Stimulated activated CD8-positive, alpha-beta memory T cell treated with anti-CD3 and anti-CD28 coated beads, Interleukin-7, amount 100 ng/mL, for 1 hour (primary cell): ENCODE results near the gene SGCB.

Source experiments
- DNase-seq, 2 donors: peaks; one replicate each; pipeline ENCODE4 v3.0.0-alpha.2; 2020; ENCODE audit warnings: low read depth in 2 of 2

Gene SGCB

DNA sequence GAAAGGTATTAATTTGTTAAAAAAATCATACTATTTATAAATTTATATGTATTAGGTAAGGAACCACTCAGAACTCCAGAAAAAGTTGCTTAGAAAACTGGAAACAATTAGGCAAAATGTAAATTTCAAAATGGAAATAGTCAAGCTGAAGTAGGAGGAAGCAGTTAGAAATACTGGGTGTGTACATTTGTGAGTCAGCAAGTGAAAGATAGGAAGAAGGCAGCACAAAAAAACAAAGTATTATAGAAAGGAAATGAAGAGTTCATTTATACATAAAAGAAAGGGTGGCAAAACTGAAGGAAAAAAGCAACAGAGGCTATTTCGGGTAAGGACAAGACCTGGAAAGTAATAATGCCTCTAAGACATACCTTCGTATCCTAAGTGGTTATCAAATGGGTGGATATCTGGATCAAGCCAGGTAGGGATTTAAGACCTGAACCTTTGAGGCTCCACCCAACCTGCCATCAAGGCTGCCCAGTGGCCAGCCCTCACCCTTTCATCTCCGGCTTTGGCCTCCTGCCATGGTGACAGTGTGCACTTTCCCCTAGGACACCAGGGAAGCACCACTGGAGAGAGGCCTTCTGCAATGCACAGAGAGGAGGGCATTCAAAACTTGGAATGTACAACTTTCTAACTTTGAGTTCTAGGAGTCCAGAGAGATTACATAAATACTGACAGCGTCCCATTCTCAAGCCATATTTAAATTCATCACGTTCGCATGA is 18.0 kb downstream of the SGCB start, which contains the start of gene LRRC66:
Gene LRRC66, minus strand, starts transcription at position 428 of the 722 bp plus-strand sequence. CDS start 2,750 bp downstream, outside the sequence.
- DNase-seq = no peak

DNA sequence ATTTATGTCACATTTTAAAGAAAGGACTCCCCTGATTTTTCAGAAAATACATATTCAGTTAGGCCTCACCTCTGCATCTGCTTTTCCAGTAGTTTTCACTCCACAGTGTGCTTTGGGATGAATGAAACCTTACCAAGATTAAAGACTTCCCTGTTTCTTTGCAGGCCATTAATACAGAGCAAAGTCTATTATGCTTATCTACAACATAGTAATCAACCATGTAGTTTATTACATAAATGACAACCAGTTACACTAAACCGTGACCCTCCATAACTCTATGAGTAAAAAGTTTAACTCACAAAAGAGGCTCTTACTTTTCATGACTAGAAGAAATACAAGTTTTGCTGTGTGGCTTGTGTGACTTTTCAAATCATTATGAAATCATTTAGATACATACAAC is 20.3 kb downstream of the SGCB start:
- no peak for DNase-seq

DNA sequence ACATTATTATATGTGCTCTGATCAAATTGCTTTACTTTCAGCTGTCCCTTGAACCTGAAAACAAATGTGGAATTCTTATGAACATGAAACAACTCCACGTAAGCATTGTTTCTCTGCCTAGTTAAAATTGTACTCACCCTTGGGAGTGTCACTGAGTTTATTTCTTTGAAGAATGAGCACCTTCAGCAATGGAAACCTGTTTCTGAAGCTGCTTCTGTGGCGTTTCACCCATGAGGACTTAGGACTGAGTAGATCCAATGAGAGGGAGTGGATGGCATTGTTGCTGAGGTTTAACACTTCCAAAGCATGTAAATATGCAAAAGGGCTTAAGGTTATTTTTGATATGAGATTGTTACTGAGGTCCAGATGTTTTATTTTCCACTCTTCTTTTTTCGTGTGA is 21.1 kb downstream of the SGCB start:
- no peak for DNase-seq

DNA sequence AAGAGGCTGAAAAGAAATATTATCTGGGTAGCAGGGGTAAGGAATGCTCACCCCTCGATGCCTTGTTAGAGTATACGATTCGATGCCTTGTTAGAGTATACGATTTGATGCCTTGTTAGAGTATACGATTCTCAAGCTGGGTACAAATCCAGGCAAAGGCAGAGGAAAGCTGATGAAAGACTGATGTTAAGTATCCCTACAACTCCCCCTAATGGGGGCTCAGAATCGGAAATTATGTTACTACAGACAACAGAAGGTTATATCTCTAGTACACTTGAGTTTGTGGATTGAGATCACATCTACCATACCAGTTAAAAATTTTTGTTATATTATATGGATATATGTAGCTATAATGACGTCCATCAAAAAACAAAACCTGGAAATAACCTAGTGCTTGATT is 22.7 kb downstream of the SGCB start:
- no peak for DNase-seq

DNA sequence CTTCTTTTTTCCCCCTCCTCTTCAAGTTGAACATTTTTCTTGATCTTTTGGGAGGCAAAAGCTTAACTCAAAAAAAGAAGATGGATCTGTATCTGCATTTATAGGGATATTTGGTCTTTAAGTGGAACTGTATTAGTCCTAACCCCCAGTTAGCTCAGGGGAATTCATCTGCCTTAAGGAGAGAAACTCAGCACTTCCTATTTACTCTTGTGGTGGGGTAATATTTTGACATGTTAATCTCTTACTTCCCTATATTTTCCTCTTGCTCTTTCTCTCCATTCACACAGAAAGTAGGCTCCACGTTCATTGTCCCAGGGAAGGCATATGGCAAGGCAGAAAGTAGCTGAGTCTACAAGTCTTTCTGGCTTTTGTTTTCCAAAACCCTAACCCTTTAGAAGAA is 23.2 kb downstream of the SGCB start:
- no peak for DNase-seq

DNA sequence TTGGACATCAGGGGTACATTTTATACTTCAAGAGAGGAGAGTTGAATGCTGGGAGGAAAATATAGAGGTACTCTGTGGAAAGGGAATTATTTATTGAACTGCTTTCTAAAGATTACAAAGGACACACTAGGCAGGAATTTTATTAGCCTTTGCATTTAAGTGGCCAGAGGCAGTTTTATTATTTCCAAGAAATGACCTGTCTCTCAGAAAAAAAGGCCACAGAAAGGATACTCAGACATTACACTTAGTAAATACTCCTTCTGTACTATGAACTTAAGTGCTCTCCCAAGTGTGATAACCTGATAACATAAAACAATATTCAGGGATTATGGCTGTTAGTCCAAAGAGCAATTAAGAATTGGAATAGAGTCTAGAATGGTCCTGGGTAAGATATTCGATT is 25.4 kb downstream of the SGCB start:
- DNase-seq = no peak

DNA sequence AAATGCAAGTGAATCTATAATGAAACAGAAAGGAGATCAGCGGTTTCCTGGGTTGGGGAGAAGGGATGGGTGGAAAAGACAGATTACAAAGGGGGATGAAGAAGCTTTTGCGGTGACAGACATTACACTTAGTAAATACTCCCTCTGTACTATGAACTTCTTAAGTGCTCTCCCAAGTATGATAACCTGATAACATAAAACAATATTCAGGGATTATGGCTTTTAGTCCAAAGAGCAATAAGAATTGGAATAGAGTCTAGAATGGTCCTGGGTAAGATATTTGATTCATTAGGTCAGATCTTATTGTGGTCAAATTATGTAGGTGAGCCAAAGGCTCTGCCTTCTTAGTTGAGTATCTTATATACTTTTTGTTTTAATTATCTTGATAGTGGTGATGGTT is 27.1 kb downstream of the SGCB start:
- DNase-seq = no peak

DNA sequence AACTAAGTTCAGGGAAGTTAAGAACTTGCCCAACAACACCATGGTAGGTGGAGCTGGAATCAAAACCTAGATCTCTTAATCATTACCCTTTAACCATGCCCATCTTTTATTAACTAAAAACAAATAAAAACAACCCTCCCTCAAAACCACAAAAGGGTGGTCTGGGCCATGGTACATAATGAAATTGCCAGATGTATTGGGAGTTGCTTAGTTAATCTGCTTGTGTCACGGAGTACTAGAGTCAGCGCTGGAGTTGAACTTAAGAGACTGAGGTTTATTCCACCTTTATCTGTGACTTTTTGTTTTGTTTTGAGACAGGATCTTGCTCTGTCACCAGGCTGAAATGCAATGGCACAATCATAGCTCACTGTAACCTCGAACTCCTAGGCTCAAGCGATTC is 31.2 kb downstream of the SGCB start:
- no peak for DNase-seq

DNA sequence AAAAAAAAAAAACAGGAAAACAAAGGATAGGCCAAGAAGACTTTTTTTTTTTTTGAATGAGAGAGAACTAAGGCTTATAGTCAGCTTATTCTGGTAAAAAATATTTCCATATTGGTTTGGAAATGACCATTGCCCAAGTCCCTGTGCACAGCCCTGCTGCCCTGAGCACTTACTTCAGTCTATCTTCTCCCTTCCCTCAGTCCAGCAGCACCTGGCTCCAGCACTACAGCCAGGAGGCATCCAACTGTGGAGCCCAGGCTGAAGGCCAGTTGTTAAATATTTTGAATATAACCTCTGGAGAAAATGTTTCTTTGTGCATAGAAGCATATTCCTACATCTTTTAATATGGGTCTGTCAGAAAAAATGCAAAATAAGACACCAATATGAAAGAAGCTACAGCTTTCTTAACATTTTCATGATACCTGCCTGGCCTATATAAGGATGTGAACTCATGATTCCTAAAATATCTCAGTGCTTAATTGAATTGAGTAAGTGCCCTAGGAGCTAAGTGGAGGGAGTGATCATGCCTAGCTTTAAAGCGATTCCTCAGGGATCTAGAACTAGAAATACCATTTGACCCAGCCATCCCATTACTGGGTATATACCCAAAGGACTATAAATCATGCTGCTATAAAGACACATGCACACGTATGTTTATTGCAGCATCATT is 32.4 kb downstream of the SGCB start:
- DNase-seq = no peak

DNA sequence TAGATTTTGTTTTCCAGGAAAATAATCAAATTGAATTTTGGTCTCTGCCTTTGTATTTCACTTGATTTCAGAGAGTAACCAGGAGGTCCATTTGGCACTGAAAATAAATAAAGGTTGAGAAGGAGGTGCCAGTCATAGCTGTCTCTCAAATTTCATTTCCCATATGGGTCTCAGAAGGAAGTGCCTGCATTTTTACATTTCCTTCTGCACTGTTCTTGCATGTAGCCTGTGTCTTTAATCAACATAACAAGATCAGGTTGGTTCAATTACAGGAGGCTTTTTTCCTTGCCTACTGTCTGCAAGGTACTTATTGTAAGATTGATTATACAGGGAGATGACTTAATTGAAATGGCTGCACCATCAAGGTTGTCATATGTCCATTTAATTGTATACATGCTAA is 33.7 kb downstream of the SGCB start:
- DNase-seq = no peak

DNA sequence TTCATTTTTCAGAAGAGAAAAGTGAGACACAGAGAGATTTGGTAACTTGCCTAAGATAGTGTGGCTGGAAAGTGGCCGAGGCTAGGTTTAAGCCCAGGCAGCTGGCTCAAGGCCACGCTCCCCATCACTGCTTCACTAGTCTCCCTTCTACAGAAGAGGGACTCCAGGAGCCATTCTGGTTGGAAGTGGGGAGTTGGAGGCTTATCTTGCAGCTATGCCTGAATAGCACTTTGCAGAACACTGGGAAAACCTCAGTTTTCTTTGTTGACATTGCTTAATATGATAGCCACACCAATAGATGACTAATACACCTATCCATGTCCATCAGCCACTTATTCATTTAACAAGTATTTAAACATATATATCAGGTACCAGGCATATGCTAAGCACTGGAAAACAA is 36.5 kb downstream of the SGCB start:
- no peak for DNase-seq

DNA sequence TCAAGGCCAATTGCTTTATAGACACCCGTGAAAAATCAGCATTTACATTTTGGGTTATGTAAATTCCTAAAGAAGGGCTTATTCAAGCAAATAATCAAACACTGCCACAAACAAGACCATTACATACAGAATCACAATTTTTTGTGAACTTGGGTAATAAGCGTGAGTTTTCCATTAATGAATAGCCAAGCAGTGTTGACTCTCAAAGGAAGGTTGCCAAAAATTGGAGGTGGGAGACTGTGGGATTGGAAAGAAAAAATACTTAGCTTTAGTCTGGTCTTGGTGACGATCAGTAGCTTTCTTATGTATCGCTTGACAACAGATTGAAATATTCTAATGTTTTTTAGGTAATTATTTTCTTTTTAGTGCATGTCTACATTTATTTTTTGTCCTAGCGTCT is 38.8 kb downstream of the SGCB start:
- no peak for DNase-seq

DNA sequence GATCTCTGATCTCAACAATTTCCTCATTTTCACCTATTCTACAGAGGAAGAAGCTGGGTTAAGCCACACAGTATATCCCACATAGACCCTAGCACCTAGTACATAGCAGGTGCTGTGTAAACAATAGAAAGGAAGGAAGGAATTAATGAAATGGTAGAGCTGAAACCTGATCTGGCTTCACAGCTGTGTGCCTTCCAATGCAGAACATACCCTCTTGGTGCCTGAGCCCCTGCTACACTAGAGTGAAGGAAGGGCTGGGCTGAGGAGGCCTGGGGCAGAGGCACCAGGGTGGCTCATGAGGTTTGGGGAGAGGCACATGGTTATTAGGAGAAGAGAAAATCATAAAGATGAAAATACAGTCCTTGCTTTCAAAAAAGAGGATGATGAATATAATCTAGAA is 39.3 kb downstream of the SGCB start:
- DNase-seq = no peak

DNA sequence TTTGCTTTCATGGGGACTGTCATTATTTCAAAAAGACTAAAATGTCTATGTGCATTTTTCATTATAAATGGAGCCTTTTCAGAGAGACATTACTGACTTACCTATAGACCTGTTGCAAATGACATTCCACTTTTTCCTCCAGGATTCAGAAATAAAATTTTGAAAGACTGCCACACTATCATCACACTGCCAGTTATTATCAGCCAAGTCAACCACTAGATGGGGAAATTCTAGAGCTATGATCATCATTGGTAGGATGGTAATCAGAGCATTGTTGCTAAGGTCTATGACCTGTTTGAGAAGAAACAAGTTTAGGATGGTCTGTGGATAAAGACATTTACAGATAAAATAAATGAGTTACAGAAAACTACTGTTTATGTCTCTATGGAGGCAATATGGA is 40.5 kb downstream of the SGCB start:
- DNase-seq = no peak

DNA sequence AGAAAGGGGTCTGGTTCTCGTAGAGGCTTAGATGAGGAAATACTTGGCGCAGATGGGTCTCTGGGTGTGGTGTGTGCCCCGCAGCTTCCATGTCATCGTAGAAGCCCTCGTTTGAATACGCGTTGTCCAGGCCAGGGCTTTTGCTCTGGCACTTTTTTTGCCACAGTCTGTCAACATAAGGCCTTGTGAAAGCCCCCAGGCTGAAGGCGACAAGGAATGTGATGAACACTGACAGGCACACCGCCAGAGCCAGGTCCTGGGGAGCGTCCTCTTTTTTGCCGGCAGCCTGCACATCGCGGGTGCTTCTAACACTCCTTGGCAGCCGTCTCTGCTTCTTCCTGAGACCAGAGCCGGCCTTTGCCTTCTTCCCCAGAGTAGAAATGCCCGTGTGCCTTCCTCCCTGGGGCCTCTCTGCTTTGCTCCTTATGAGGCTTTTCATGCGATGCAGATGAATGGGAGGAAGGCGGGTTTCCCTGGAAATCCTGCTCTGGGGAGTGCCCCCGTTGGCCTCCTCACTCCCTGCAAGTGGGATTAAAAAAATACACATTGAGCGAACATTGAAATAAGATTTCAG is 42.4 kb downstream of the SGCB start:
- DNase-seq = no peak
